OCI-LY7 (cell line): ENCODE results near the gene RNF215. TPM values are rescaled to one million over a fixed set of nuclear protein-coding genes. Genes with fewer than 3 reads are reported as not detected.

Source experiments
- BruUV-seq: library from RNA; stranded (reverse); fragments of 400-500 nt; replicated peaks from 2 replicates; lab custom pipeline; 2021; lab: Mats Ljungman, UMichigan
- CTCF ChIA-PET: fragments of 300-600 bp; sonication (Branson Sonifier 250); formaldehyde crosslinking; loops from one replicate; lab custom pipeline; 2022; ENCODE audit warnings: antibody characterized with exemption; ENCODE audit not compliant: unreplicated experiment; lab: Charles Lee
- POLR2A ChIA-PET: fragments of 300-600 bp; sonication (Branson Sonifier 250); formaldehyde crosslinking; loops from one replicate; lab custom pipeline; 2022; ENCODE audit warnings: antibody characterized with exemption; lab: Charles Lee
- DNase-seq: peaks from one replicate; pipeline ENCODE4 v3.0.0-alpha.2; 2015; ENCODE audit warnings: low spot score
- H2AFZ ChIP-seq: fragments of 200-600 bp; sonication (generic), shearing (Covaris generic); 2 replicates; pipeline ENCODE4 v1.6.1; 2014; ENCODE audit warnings: mild to moderate bottlenecking, antibody characterized with exemption, low read length, moderate library complexity
- H3K27ac ChIP-seq: fragments of 200-600 bp; sonication (generic); 2 replicates; pipeline ENCODE4 v1.5.1; 2014; ENCODE audit warnings: mixed run types, low read depth, mild to moderate bottlenecking, moderate library complexity, low read length, inconsistent platforms; ENCODE audit not compliant: poor library complexity, severe bottlenecking
- H3K36me3 ChIP-seq: fragments of 200-600 bp; sonication (generic); 2 replicates; pipeline ENCODE4 v1.6.1; 2014; ENCODE audit warnings: mild to moderate bottlenecking, antibody characterized with exemption, low read length, moderate library complexity, mixed read lengths; ENCODE audit not compliant: insufficient read depth
- H3K4me1 ChIP-seq: fragments of 200-600 bp; sonication (generic); 2 replicates; pipeline ENCODE4 v1.5.1; 2014; ENCODE audit warnings: mild to moderate bottlenecking, low read length; ENCODE audit not compliant: insufficient read depth, poor library complexity, severe bottlenecking
- H3K4me2 ChIP-seq: fragments of 200-600 bp; sonication (generic); 2 replicates; pipeline ENCODE4 v1.6.1; 2014; ENCODE audit warnings: mild to moderate bottlenecking, low read length
- H3K4me3 ChIP-seq: fragments of 200-600 bp; sonication (generic); 2 replicates; pipeline ENCODE4 v1.5.1; 2014; ENCODE audit warnings: mild to moderate bottlenecking, low read depth, low read length; ENCODE audit not compliant: poor library complexity, severe bottlenecking
- H3K79me2 ChIP-seq: fragments of 200-600 bp; sonication (generic); 2 replicates; pipeline ENCODE4 v1.6.1; 2016; ENCODE audit warnings: low read depth, mild to moderate bottlenecking, low read length, moderate library complexity, mixed read lengths; ENCODE audit not compliant: insufficient read depth
- H3K9me2 ChIP-seq: fragments of 200-600 bp; sonication (generic); 2 replicates; pipeline ENCODE4 v1.6.1; 2016; ENCODE audit warnings: mild to moderate bottlenecking, low read length, mixed read lengths; ENCODE audit not compliant: insufficient read depth
- H3K9me3 ChIP-seq: fragments of 200-600 bp; sonication (generic); 2 replicates; pipeline ENCODE4 v1.6.1; 2014; ENCODE audit warnings: mild to moderate bottlenecking, mixed run types, low read length, mixed read lengths
- H4K20me1 ChIP-seq: fragments of 200-600 bp; sonication (generic); 2 replicates; pipeline ENCODE4 v1.6.1; 2014; ENCODE audit warnings: mild to moderate bottlenecking, antibody characterized with exemption, low read length, moderate library complexity, mixed read lengths; ENCODE audit not compliant: insufficient read depth
- EZH2phosphoT487 ChIP-seq: fragments of 200-600 bp; sonication (generic); IDR thresholded peaks from 2 replicates; pipeline ENCODE4 v1.6.1; 2018; ENCODE audit warnings: low read depth, borderline replicate concordance, mild to moderate bottlenecking, mixed run types, antibody characterized with exemption, low read length, moderate library complexity, mixed read lengths
- intact Hi-C: fragments of 100-400 bp; cut with micrococcal nuclease; formaldehyde crosslinking; loops from one replicate; pipeline ENCODE4 v1.10.0; 2022; ENCODE audit not compliant: unreplicated experiment
- total RNA-seq, 2 experiments: library from RNA; depleted of rRNA in 1 of 2; stranded (reverse); fragments of >200 nt in 1 of 2; shearing (Covaris generic) in 1 of 2; gene quantifications; 2 replicates each; pipeline ENCODE4 v1.2.3, GENCODE V29; 2014 to 2022
- TF ChIP-seq, protein P1 (sequence below): fragments of 200-600 bp; sonication (generic); conservative IDR thresholded peaks from 2 replicates; pipeline ENCODE4 v1.5.1; 2014; ENCODE audit warnings: mild to moderate bottlenecking, antibody characterized with exemption, low read length, moderate library complexity, mixed read lengths

The RNF215 gene
- total RNA-seq, 2 experiments from 2014 or later: 8.0 to 13.8 TPM

DNA sequence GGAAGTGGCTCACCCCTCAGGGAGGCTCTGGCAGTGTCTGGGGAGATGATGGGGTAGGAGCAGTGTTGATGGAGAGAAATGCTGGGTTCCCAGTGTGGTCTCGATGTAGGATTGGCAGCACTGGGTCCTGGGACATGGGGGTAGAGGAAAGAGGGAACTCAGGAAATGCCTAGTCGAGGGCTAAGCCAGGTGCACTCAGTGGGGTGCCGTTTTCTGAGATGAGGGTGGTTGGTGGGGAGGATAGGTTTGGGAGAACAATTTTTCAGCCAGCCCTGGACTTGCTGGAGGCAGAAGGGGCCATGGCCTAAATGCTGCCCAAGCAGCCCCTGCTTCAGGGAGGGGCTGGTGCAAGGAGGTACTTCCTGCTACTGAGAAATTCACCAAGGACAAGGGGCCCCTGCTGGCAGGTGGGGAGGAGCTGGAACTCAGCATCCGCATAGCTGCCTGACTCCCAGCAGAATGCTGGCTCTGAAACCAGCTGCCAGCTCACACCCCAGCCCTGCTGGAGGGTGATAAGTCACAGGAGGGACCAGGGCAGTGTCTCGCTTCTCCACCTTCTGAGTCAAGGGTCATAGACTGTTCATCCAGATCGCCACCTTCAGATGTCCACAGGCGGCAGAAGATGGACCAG is 24.4 kb downstream of the RNF215 start:
- H3K4me3 ChIP-seq: no peak overlapping the region
- TF ChIP-seq EZH2phosphoT487: no peak
- TF ChIP-seq, protein P1, sequence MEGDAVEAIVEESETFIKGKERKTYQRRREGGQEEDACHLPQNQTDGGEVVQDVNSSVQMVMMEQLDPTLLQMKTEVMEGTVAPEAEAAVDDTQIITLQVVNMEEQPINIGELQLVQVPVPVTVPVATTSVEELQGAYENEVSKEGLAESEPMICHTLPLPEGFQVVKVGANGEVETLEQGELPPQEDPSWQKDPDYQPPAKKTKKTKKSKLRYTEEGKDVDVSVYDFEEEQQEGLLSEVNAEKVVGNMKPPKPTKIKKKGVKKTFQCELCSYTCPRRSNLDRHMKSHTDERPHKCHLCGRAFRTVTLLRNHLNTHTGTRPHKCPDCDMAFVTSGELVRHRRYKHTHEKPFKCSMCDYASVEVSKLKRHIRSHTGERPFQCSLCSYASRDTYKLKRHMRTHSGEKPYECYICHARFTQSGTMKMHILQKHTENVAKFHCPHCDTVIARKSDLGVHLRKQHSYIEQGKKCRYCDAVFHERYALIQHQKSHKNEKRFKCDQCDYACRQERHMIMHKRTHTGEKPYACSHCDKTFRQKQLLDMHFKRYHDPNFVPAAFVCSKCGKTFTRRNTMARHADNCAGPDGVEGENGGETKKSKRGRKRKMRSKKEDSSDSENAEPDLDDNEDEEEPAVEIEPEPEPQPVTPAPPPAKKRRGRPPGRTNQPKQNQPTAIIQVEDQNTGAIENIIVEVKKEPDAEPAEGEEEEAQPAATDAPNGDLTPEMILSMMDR: no peak
- H3K9me2 ChIP-seq: no peaks in the 10 kb centered on the region
- no peak overlapping the region for H2AFZ ChIP-seq
- ChIA-PET CTCF (no interaction called here), POLR2A (no interaction called here)
- H3K79me2 ChIP-seq: no peaks in the 10 kb centered on the region
- H4K20me1 ChIP-seq: no peaks in the 10 kb centered on the region
- no peaks in the 10 kb centered on the region for H3K9me3 ChIP-seq
- intact Hi-C loops: no loop called here
- no peak for DNase-seq
- no peak overlapping the region for H3K27ac ChIP-seq
- H3K36me3 ChIP-seq: no peaks in the 10 kb centered on the region
- no TSS peak for BruUV-seq
- H3K4me2 ChIP-seq: no peak overlapping the region
- H3K4me1 ChIP-seq: peaks cover 8% of the 10 kb centered on the region

- no peak overlapping the region for H3K4me2 ChIP-seq
- DNase-seq: no peak
- no peak overlapping the region for H3K27ac ChIP-seq
- TF ChIP-seq, protein P1: no peak
- TF ChIP-seq EZH2phosphoT487: no peak
- H3K9me2 ChIP-seq: no peaks in the 10 kb centered on the region
- no peaks in the 10 kb centered on the region for H3K9me3 ChIP-seq
- intact Hi-C loops: no loop called here
- H4K20me1 ChIP-seq: no peaks in the 10 kb centered on the region
- no peak overlapping the region for H3K4me3 ChIP-seq
- CTCF ChIA-PET: no interaction called here
- POLR2A ChIA-PET: no interaction called here
- H3K36me3 ChIP-seq: no peaks in the 10 kb centered on the region
- H3K4me1 ChIP-seq: peaks cover 11% of the 10 kb centered on the region
- no peaks in the 10 kb centered on the region for H3K79me2 ChIP-seq
- no peak overlapping the region for H2AFZ ChIP-seq
- BruUV-seq: no TSS peak
Observed at GRCh38 chr22:30361916-30362650, 25.1 kb downstream of the RNF215 start.

DNA sequence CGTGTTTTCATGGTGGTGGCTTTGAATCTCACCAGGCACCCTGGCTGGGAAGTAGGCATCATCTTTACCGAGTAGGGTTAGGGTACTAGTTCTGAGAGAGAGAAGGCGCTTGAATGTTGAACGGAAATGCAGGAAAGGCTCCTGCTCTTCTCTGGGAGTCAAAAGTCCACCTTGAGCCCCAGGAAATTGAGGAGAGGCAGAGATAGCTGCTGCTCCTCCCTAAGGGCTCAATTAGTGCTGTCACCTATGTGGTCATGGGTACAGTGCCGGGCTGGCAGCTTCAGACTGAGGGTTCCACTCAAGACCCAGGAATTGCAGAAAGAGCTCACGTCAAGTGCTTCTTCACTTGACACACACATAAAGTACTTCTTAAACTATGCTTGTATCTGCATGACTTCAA is 28.7 kb downstream of the RNF215 start:
- Histone ChIP-seq H3K4me1 (peaks cover 27% of the 10 kb centered on the region), H3K4me3 (no peak overlapping the region), H3K27ac (no peak overlapping the region), H3K79me2 (peaks cover 29% of the 10 kb centered on the region), H3K36me3 (peaks cover 11% of the 10 kb centered on the region), H3K4me2 (no peak overlapping the region), H2AFZ (no peak overlapping the region), H3K9me3 (no peaks in the 10 kb centered on the region), H3K9me2 (no peaks in the 10 kb centered on the region), H4K20me1 (peaks cover 21% of the 10 kb centered on the region)
- intact Hi-C loops: no loop called here
- CTCF ChIA-PET: no interaction called here
- no peak for DNase-seq
- BruUV-seq: no TSS peak
- TF ChIP-seq, protein P1: no peak
- no peak for TF ChIP-seq EZH2phosphoT487
- POLR2A ChIA-PET: interaction anchor here (0.5 kb wide), 1 partner anchor 12 kb away, joined by 3 read pairs; no protein-coding TSS in a partner anchor
